ENCODE data around the gene MYO1F. TPM values are rescaled to one million over a fixed set of nuclear protein-coding genes. Genes with fewer than 3 reads are reported as not detected.

MYO1F gene
- total and polyA plus RNA-seq, 2 of the 13 experiments (the other 11 are each of a cell fraction or from before 2014, with no cell fraction given) = 0.09 to 0.13 TPM

- TF ChIP-seq MXD1 (CRISPR knock-in tag; IDR thresholded peaks at IDR 0.05) (no peak), SNRNP70 (IDR thresholded peaks at IDR 0.05; ENCODE audit: low read depth, low read length) (no peak), ZNF331 (CRISPR knock-in tag; IDR thresholded peaks at IDR 0.05) (no peak), MTF2 (CRISPR knock-in tag; IDR thresholded peaks at IDR 0.05; ENCODE audit: borderline replicate concordance) (no peak), ZNF567 (CRISPR knock-in tag; IDR thresholded peaks at IDR 0.05; ENCODE audit: borderline replicate concordance) (no peak), ZNF282 (IDR thresholded peaks at IDR 0.05; ENCODE audit: partially characterized antibody) (no peak), MAZ (IDR thresholded peaks at IDR 0.05; ENCODE audit: borderline replicate concordance, low read depth, low read length) (no peak), MAZ (CRISPR knock-in tag; IDR thresholded peaks at IDR 0.05; ENCODE audit: low read depth) (no peak)
Observed at GRCh38 chr19:8596168-8596567, 18.9 kb upstream of the MYO1F start (continued).

GRCh38 chr19:8595651-8596050, 18.4 kb upstream of the MYO1F start:
- ChIA-PET POLR2A (no interaction called here), CTCF (ENCODE audit: low intra/inter-chr PET ratio, low total read pairs) (no interaction called here)
- Histone ChIP-seq H3K4me1 (ENCODE audit: insufficient read depth, low read length) (no peaks in the 10 kb centered on the region), H3K9ac (ENCODE audit: insufficient read depth, low read depth, low read length) (no peak overlapping the region), H3K4me3 (replicated peaks in 1 of 3; ENCODE audit: insufficient read depth in 1 of 3, low read depth in 2 of 3, low read length in 3 of 3) (no peak overlapping the region), H3K4me2 (ENCODE audit: low read depth, low read length) (no peak overlapping the region), H2AFZ (ENCODE audit: low read length) (no peak overlapping the region), H3K36me3 (replicated peaks in 1 of 2; ENCODE audit: control insufficient read depth in 1 of 2, insufficient read depth in 2 of 2, low read length in 2 of 2) (no peaks in the 10 kb centered on the region), H3K9me3 (ENCODE audit: low read length) (peaks cover 12% of the 10 kb centered on the region), H4K20me1 (ENCODE audit: insufficient read depth, low read length) (no peaks in the 10 kb centered on the region), H3K27ac (ENCODE audit: extremely low read length, insufficient read depth, low read length) (no peak overlapping the region), H3K79me2 (ENCODE audit: insufficient read depth, low read length) (no peaks in the 10 kb centered on the region), H3K27me3 (ENCODE audit: control insufficient read depth in 1 of 2, insufficient read depth in 2 of 2, low read length in 2 of 2) (peaks cover 1 to 3% of the 10 kb centered on the region in 2 experiments; a peak in 1 of 5 replicates)
- no peak for TF ChIP-seq TCF12 (IDR thresholded peaks at IDR 0.05)
- TF ChIP-seq TCF12 (CRISPR knock-in tag; IDR thresholded peaks at IDR 0.05) = no peak
- TF ChIP-seq TEF (CRISPR knock-in tag; IDR thresholded peaks at IDR 0.05) = no peak
- TF ChIP-seq ZNF556 (CRISPR knock-in tag; IDR thresholded peaks at IDR 0.05; ENCODE audit: borderline replicate concordance) = no peak
- no peak for TF ChIP-seq ZNF460 (CRISPR knock-in tag; IDR thresholded peaks at IDR 0.05; ENCODE audit: borderline replicate concordance)
- TF ChIP-seq HCFC1 (IDR thresholded peaks at IDR 0.05; ENCODE audit: low read depth, low read length) = no peak
- no peak for TF ChIP-seq FOXM1 (CRISPR knock-in tag; IDR thresholded peaks at IDR 0.05)
- no peak for TF ChIP-seq ZMYM2 (CRISPR knock-in tag; IDR thresholded peaks at IDR 0.05)
- no peak for TF ChIP-seq MAFF (IDR thresholded peaks at IDR 0.05; ENCODE audit: low read depth, low read length)
- TF ChIP-seq FOXO4 (CRISPR knock-in tag; conservative IDR thresholded peaks at IDR 0.05) = no peak
- no peak for FAIRE-seq
- ATAC-seq = no peak
- no TSS peak for BruUV-seq (replicated peaks)
- intact Hi-C loops (cut with micrococcal nuclease; ENCODE audit: unreplicated experiment) = no loop called here
- no peak for DNase-seq (ENCODE audit: low spot score)
- WGBS (ENCODE audit: low lambda C conversion rate) = 51% methylated on average over 12 of the region's 15 CpGs
- in situ Hi-C loops (cut with HindIII; ENCODE audit: extremely low pct_ligation_motif_present, low pct_unique_long_range_greater_than_20kb) = no loop called here

Measured in HepG2 (cell line).